NB4 (cell line): ENCODE results near the gene FABP7.
"Not testable (repeated sequence)": the region's sequence is repeated elsewhere in the genome, so short reads cannot be mapped to it uniquely, and the experiment has no call there.

ENCODE experiments used
- DNase-seq: peaks from one replicate; pipeline ENCODE4 v3.0.0; 2010; ENCODE audit warnings: low read depth
- H3K4me3 ChIP-seq: one replicate; pipeline ENCODE4 v1.5.1; 2011; ENCODE audit warnings: mild to moderate bottlenecking, low read depth, low read length, moderate library complexity
- MYC ChIP-seq: IDR thresholded peaks from 2 replicates; pipeline ENCODE4 v1.6.1; 2011; ENCODE audit warnings: low read depth, low read length
- POLR2A ChIP-seq: IDR thresholded peaks from 2 replicates; pipeline ENCODE4 v1.6.1; 2011; ENCODE audit warnings: mild to moderate bottlenecking; ENCODE audit not compliant: insufficient read length; ENCODE audit errors: extremely low read depth
- TF ChIP-seq, protein P1 (sequence below): IDR thresholded peaks from one replicate; pipeline ENCODE4 v1.5.1; 2012; ENCODE audit warnings: low read depth, low read length
- TF ChIP-seq, protein P2 (sequence below): IDR thresholded peaks from 2 replicates; pipeline ENCODE4 v1.6.1; 2011; ENCODE audit warnings: low read depth, low read length

Gene FABP7

DNA sequence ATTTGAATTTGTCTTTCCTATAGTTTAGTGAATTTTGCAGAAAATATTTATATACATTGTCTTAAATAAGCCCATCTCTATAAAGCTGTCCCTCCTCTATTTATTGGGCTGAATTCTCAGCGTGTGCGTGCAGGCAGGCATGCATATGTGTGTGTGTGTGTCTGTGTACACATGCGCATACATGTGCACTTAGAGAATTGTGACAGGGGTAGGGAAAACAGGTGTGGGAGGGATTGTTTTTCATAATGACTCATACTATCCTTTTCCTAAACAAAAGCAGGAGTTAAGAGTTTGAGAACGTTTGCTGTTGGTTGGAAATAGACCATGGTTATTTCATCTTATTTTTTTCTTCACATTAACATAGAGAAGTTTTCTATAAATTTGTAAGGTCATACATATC lies 43.4 kb upstream of the FABP7 start:
- H3K4me3 ChIP-seq: no peak overlapping the region
- TF ChIP-seq, protein P1, sequence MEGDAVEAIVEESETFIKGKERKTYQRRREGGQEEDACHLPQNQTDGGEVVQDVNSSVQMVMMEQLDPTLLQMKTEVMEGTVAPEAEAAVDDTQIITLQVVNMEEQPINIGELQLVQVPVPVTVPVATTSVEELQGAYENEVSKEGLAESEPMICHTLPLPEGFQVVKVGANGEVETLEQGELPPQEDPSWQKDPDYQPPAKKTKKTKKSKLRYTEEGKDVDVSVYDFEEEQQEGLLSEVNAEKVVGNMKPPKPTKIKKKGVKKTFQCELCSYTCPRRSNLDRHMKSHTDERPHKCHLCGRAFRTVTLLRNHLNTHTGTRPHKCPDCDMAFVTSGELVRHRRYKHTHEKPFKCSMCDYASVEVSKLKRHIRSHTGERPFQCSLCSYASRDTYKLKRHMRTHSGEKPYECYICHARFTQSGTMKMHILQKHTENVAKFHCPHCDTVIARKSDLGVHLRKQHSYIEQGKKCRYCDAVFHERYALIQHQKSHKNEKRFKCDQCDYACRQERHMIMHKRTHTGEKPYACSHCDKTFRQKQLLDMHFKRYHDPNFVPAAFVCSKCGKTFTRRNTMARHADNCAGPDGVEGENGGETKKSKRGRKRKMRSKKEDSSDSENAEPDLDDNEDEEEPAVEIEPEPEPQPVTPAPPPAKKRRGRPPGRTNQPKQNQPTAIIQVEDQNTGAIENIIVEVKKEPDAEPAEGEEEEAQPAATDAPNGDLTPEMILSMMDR: no peak
- TF ChIP-seq MYC: no peak
- TF ChIP-seq, protein P2, sequence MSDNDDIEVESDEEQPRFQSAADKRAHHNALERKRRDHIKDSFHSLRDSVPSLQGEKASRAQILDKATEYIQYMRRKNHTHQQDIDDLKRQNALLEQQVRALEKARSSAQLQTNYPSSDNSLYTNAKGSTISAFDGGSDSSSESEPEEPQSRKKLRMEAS: no peak
- TF ChIP-seq POLR2A: no peak
- no peak for DNase-seq

DNA sequence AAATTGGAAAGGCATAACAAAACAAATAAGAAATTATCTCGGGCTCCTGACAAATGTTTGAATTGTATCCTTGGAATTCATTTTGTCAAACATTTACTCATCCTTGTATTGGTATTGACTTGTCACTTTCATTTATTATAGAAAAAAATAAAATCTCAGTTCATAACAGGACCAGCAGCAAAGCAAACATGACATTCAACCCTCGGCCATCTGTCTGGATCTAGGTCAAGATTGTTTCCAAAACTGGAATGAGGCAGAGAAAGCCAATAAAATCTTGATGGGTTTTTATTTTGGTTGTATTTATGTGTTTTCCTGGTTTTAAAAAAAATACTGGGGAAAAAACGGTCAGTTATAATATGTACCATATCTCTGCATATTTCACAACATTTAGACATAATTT lies 42.9 kb upstream of the FABP7 start:
- no peak overlapping the region for H3K4me3 ChIP-seq
- TF ChIP-seq, protein P2: no peak
- no peak for TF ChIP-seq MYC
- no peak for TF ChIP-seq POLR2A
- TF ChIP-seq, protein P1: no peak
- DNase-seq: no peak

GRCh38 chr6:122740091-122740490 lies 39.4 kb upstream of the FABP7 start:
- TF ChIP-seq MYC (no peak), POLR2A (no peak)
- TF ChIP-seq, protein P1: no peak
- TF ChIP-seq, protein P2: no peak
- no peak overlapping the region for H3K4me3 ChIP-seq
- no peak for DNase-seq

- no peak for DNase-seq
- TF ChIP-seq, protein P2: no peak
- TF ChIP-seq POLR2A (no peak), MYC (no peak)
- TF ChIP-seq, protein P1: no peak
- H3K4me3 ChIP-seq: no peak overlapping the region
Observed at GRCh38 chr6:122740936-122741335, 38.6 kb upstream of the FABP7 start.

DNA sequence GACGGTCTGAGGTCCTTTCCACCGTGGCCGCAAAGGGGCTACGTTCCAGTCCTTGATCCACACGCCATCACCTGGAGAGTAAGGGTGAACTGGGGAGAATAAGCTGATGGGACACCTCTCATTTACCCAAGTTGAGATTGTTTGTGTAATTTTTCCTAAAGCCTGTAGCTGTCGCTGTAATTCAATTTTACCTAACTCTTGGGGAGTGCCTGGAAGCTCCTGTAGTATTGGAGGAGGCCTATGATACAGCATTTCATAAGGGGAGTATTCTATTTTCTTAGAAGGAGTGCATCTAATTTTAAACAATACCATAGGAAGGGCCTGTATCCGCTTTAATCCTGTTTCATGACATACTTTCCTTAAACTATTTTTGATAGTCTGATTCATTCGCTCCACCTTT lies 35.3 kb upstream of the FABP7 start:
- TF ChIP-seq, protein P1: peak; percentile 23
- not testable (repeated sequence) for H3K4me3 ChIP-seq, DNase-seq

DNA sequence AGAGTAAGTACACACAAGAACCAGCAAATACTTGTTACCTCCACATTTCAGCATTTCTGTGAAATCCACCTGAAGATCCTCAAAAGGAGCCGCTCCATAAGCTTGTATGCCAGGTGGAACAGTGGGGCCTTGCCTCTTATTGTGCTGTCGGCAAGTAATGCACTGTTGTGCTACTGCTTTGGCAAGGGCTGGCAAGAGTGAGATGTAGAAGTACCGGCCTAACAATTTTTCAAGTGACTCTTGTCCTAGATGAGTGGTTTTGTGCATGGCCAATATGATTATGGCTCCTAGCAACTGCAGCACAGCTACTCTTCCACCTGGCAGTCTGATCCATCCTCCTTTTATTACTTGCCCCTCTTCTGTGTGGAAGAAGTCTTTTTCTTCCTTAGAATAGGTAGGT lies 34.7 kb upstream of the FABP7 start:
- DNase-seq, H3K4me3 ChIP-seq: not testable (repeated sequence)

DNA sequence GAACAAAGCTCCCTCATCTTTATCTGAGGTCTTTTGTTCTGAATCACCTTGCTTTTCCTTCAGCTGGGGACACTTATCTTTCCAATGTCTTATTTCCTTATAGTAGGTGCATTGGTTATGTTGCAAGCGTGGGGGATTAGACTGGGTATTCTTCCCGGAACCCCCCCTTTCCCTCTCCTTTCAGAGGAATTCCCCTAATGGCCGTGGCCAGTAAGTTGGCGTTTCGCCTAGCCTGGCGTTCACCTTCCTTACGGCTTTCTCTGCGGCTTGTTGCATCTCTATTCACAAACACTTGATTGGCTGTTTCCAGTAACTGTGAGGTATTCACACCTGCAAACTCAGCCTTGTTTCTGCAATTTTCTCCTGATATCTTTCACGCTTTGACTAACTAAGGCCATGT lies 32.8 kb upstream of the FABP7 start:
- H3K4me3 ChIP-seq: no peak overlapping the region
- no peak for TF ChIP-seq MYC
- TF ChIP-seq POLR2A: no peak

More for the DNA sequence above, 32.8 kb upstream of the FABP7 start:
- DNase-seq: no peak
